Keratinocyte (primary cell): ENCODE measurements around the gene ZNF839.

ENCODE experiments used
- CTCF ChIP-seq, 3 experiments: IDR thresholded peaks in 1 of 3; conservative IDR thresholded peaks in 1 of 3; optimal IDR thresholded peaks in 1 of 3; 2 replicates in 2 of 3; 3 replicates in 1 of 3; pipeline versions ENCODE3 to v1.5.1; 2011; ENCODE audit warnings: low read length in 3 of 3, mild to moderate bottlenecking in 3 of 3, moderate library complexity in 2 of 3, control low read depth in 1 of 3, inconsistent platforms in 1 of 3; ENCODE audit not compliant: insufficient read depth in 2 of 3; ENCODE audit errors: extremely low read depth in 1 of 3
- EZH2 ChIP-seq: IDR thresholded peaks from one replicate; pipeline ENCODE4 v1.6.1; 2012; ENCODE audit warnings: inconsistent platforms, mild to moderate bottlenecking, low read length, moderate library complexity

DNA sequence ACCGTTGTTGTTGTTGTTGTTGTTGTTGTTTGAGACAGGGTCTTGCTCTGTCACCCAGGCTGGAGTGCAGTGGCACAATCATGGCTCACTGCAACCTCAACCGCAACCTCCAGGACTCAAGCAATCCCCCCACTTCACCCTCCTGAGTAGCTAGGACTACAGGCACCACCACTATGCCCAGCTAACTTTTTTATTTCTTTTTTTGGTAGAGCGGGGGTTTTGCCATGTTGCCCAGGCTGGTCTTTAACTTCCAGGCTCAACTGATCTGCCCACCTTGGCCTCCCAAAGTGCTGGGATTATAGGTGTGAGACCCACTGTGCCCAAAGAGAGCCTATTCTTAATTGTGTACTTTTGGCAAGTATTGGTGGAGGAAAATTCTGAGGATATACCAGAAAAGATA lies 40.3 kb upstream of the ZNF839 start:
- TF ChIP-seq CTCF (optimal IDR thresholded peaks at IDR 0.05 in 1 of 3, IDR thresholded peaks at IDR 0.05 in 1 of 3, conservative IDR thresholded peaks at IDR 0.05 in 1 of 3; ENCODE audit: extremely low read depth in 1 of 3, insufficient read depth in 2 of 3, low read length in 3 of 3) (no peak), EZH2 (no peak)
